Activated CD4-positive, alpha-beta T cell treated with anti-CD3 and anti-CD28 coated beads for 4 hours (primary cell): Measurements from ENCODE around the gene RARS1.

Experiments
- DNase-seq, 2 donors: peaks; one replicate each; pipeline ENCODE4 v3.0.0-alpha.2; 2020

RARS1 gene

DNA sequence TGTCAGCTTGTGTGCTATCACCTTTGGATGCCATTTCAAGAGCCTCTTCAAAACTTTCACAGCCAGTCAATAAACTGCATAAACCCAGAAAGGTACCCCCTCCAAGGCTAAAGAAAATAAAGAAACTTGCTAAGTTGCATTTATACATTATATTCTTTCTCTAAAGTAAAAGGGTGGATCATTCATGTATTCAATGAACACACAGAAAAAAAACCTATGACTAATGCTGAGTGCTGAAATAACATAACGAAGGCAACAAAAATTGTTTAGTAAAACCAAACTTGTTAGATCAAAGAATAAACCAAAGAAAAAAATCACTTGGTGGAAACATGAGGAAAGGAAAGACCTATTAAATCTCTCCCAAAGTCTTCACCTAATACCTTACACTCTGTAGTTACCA is 77.7 kb downstream of the RARS1 start:
- no peak for DNase-seq

DNA sequence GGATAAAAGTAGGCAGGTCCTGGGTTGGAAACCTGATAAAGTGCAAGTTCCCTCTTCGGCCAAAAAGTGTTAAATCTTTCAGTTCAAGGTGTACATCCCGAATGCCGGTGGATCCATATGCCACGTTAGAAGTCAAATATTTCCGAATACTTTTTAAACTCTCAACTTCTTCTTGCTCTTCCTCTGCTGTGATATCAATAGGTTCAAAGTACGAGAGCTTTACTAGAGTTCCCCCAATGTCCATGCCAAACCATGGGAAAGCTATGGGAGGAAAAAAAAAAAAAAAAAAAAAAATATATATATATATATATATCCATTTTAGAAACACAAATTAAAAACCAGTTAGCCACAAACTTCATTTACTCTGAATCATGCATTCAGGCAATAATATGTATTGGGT is 82.5 kb downstream of the RARS1 start:
- no peak for DNase-seq
